OCI-LY1 (cell line): ENCODE data around the gene MXI1.

ENCODE experiments used
- H2AFZ ChIP-seq: fragments of 200-600 bp; sonication (generic), shearing (Covaris generic); 2 replicates; pipeline ENCODE4 v1.6.0; 2014; ENCODE audit warnings: antibody characterized with exemption, mild to moderate bottlenecking, low read length
- H3F3A ChIP-seq: fragments of 200-600 bp; sonication (generic), shearing (Covaris generic); 2 replicates; pipeline ENCODE4 v1.6.0; 2014; ENCODE audit warnings: mild to moderate bottlenecking, antibody characterized with exemption, low read length, moderate library complexity; ENCODE audit not compliant: insufficient read depth
- H3K27ac ChIP-seq: fragments of 200-600 bp; sonication (generic); 2 replicates; pipeline ENCODE4 v1.5.1; 2014; ENCODE audit warnings: low read length, mixed run types, mild to moderate bottlenecking, low read depth; ENCODE audit not compliant: poor library complexity, severe bottlenecking
- H3K27me3 ChIP-seq: fragments of 200-600 bp; sonication (generic); 2 replicates; pipeline ENCODE4 v1.6.0; 2014; ENCODE audit warnings: antibody characterized with exemption, mild to moderate bottlenecking, low read length, moderate library complexity; ENCODE audit not compliant: insufficient read depth
- H3K36me3 ChIP-seq: fragments of 200-600 bp; sonication (generic); 2 replicates; pipeline ENCODE4 v1.6.1; 2014; ENCODE audit warnings: mild to moderate bottlenecking, antibody characterized with exemption, low read length, moderate library complexity, mixed read lengths; ENCODE audit not compliant: insufficient read depth
- H3K4me1 ChIP-seq: fragments of 200-600 bp; sonication (generic); 2 replicates; pipeline ENCODE4 v1.5.1; 2014; ENCODE audit warnings: mild to moderate bottlenecking, low read length, moderate library complexity; ENCODE audit not compliant: insufficient read depth, severe bottlenecking
- H3K4me2 ChIP-seq: fragments of 200-600 bp; sonication (generic), shearing (Covaris generic); 2 replicates; pipeline ENCODE4 v1.6.1; 2014; ENCODE audit warnings: low read length
- H3K4me3 ChIP-seq: fragments of 200-600 bp; sonication (generic); 2 replicates; pipeline ENCODE4 v1.5.1; 2014; ENCODE audit warnings: low read length, low read depth, mild to moderate bottlenecking, mixed read lengths; ENCODE audit not compliant: poor library complexity, severe bottlenecking
- H3K79me2 ChIP-seq: fragments of 200-600 bp; shearing (Covaris generic); 2 replicates; pipeline ENCODE4 v1.6.1; 2016; ENCODE audit warnings: mixed run types, low read length, mixed read lengths; ENCODE audit not compliant: insufficient read depth
- H3K9ac ChIP-seq: fragments of 200-600 bp; sonication (generic), shearing (Covaris generic); 2 replicates; pipeline ENCODE4 v1.6.1; 2014; ENCODE audit warnings: mild to moderate bottlenecking, low read length, mixed read lengths
- H3K9me2 ChIP-seq: fragments of 200-600 bp; sonication (generic), shearing (Covaris generic); 2 replicates; pipeline ENCODE4 v1.6.1; 2014; ENCODE audit warnings: low read depth, mild to moderate bottlenecking, low read length, mixed read lengths
- H3K9me3 ChIP-seq: fragments of 200-600 bp; shearing (Covaris generic); 2 replicates; pipeline ENCODE4 v1.6.1; 2014; ENCODE audit warnings: low read length, mixed read lengths
- H4K20me1 ChIP-seq: fragments of 200-600 bp; sonication (generic), shearing (Covaris generic); 2 replicates; pipeline ENCODE4 v1.6.0; 2016; ENCODE audit warnings: mild to moderate bottlenecking, low read length; ENCODE audit not compliant: insufficient read depth
- CTCF ChIP-seq: fragments of 200-600 bp; sonication (generic), shearing (Covaris generic); IDR thresholded peaks from 2 replicates; pipeline ENCODE4 v1.5.1; 2017; ENCODE audit warnings: mild to moderate bottlenecking, antibody characterized with exemption, low read length, moderate library complexity, mixed read lengths
- EZH2 ChIP-seq: fragments of 200-600 bp; sonication (generic), shearing (Covaris generic); IDR thresholded peaks from 2 replicates; pipeline ENCODE4 v1.8.0; 2017; ENCODE audit warnings: borderline replicate concordance, mixed run types, mild to moderate bottlenecking, antibody characterized with exemption, low read length, moderate library complexity, mixed read lengths

Gene MXI1

GRCh38 chr10:110174816-110175215 lies 32.6 kb upstream of the MXI1 start:
- Histone ChIP-seq H3K9me3 (no peaks in the 10 kb centered on the region), H2AFZ (no peak overlapping the region), H3K36me3 (no peaks in the 10 kb centered on the region), H3K27me3 (peaks cover 14% of the 10 kb centered on the region; the same call in 1 of the 2 replicates), H3K9ac (no peak overlapping the region), H3K4me1 (peaks cover 4% of the 10 kb centered on the region), H3K4me2 (no peak overlapping the region), H3K9me2 (no peaks in the 10 kb centered on the region), H4K20me1 (no peaks in the 10 kb centered on the region), H3K4me3 (no peak overlapping the region), H3F3A (no peaks in the 10 kb centered on the region), H3K27ac (no peak overlapping the region), H3K79me2 (no peaks in the 10 kb centered on the region)
- TF ChIP-seq EZH2 (no peak), CTCF (no peak)

DNA sequence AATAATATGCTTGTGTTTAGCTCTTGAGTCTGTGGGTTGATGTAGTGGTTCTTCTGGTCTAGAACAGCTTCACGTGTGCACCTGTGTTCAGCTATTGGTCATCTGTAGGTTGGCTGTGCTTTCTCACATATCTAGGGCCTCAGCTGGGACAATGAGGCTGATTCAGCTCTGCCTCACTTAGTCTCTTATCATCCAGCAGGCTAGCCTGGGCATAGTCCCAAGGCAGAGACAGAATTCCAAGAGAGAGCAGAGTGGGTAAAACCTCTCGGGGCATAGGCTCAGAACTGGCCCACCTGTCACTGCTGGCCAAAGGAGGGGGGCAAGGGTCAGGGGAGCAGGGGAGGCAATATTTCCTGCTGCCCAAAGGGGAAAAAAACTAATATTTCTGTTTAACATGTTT lies 32.0 kb upstream of the MXI1 start:
- no peaks in the 10 kb centered on the region for H4K20me1 ChIP-seq
- peaks cover 4% of the 10 kb centered on the region for H3K4me1 ChIP-seq
- H3K36me3 ChIP-seq = no peaks in the 10 kb centered on the region
- TF ChIP-seq CTCF = no peak
- H3K27ac ChIP-seq = no peak overlapping the region
- H3K79me2 ChIP-seq = no peaks in the 10 kb centered on the region
- H3K9ac ChIP-seq = no peak overlapping the region
- no peaks in the 10 kb centered on the region for H3F3A ChIP-seq
- peaks cover 14% of the 10 kb centered on the region; the same call in 1 of the 2 replicates for H3K27me3 ChIP-seq
- no peak overlapping the region for H3K4me2 ChIP-seq
- H3K9me2 ChIP-seq = no peaks in the 10 kb centered on the region
- no peak overlapping the region for H3K4me3 ChIP-seq
- H3K9me3 ChIP-seq = no peaks in the 10 kb centered on the region
- no peak overlapping the region for H2AFZ ChIP-seq

DNA sequence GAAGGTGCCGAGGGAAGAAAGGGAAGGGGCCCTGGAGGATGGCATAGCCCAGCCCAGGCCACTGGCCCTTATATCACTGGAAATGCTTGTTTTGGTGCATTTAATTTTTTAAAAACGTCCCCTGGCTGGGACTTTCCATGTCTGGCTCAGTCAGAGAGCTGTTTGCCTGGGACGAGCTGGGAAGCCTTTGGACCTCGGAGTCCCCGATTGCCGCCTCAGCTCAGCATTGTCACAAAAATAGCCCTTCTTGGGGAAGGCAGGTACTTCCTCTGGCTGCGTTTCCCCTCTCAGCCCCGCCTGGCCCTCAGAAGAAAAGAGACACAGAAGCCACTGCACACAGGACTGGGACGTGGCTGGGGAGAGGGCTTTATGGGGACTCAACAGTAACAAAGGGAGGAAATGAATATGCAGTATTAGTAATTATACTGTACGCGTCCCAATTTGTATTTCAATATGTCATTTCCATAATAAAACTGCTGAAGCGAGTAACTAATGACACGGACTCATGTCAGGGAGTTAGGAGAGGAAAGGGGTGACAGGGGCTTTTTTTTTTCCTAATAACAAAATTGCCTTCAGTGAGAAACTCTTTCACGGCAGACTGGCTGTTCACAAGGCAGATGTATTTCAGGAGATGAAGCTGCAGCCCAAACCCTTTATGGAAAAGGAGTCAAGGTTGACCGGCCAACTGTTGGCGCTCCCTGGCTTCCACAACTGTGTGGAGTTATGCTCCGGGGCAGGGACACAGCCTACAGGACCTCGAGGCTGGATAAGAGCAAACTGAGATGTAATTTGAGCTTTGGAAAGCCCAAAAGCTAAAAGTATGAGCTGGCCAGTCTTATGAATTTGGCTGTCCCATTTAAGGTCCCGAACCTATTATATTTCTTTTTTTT lies 31.0 kb upstream of the MXI1 start:
- H3K79me2 ChIP-seq = no peaks in the 10 kb centered on the region
- H3K9me2 ChIP-seq = no peaks in the 10 kb centered on the region
- H3K36me3 ChIP-seq = no peaks in the 10 kb centered on the region
- no peaks in the 10 kb centered on the region for H4K20me1 ChIP-seq
- no peak overlapping the region for H3K27ac ChIP-seq
- H3F3A ChIP-seq = no peaks in the 10 kb centered on the region
- H2AFZ ChIP-seq = no peak overlapping the region
- H3K9me3 ChIP-seq = no peaks in the 10 kb centered on the region
- no peak for TF ChIP-seq CTCF
- TF ChIP-seq EZH2 = no peak
- no peak overlapping the region for H3K4me3 ChIP-seq
- H3K27me3 ChIP-seq = 0 out of 2 replicates have a peak, but pooled peaks cover 7% of the 10 kb centered on the region
- H3K9ac ChIP-seq = no peak overlapping the region
- no peak overlapping the region for H3K4me2 ChIP-seq
- peaks cover 4% of the 10 kb centered on the region for H3K4me1 ChIP-seq
